GM12801 (cell line): ENCODE measurements around the gene CYP46A1.

Source experiments
- TF ChIP-seq, protein P1 (sequence below): IDR thresholded peaks from one replicate; pipeline ENCODE4 v1.5.1; 2011; ENCODE audit warnings: control low read depth; ENCODE audit not compliant: insufficient read length; ENCODE audit errors: extremely low read depth

Gene CYP46A1

GRCh38 chr14:99666533-99666932 is 17.6 kb upstream of the CYP46A1 start:
- TF ChIP-seq, protein P1, sequence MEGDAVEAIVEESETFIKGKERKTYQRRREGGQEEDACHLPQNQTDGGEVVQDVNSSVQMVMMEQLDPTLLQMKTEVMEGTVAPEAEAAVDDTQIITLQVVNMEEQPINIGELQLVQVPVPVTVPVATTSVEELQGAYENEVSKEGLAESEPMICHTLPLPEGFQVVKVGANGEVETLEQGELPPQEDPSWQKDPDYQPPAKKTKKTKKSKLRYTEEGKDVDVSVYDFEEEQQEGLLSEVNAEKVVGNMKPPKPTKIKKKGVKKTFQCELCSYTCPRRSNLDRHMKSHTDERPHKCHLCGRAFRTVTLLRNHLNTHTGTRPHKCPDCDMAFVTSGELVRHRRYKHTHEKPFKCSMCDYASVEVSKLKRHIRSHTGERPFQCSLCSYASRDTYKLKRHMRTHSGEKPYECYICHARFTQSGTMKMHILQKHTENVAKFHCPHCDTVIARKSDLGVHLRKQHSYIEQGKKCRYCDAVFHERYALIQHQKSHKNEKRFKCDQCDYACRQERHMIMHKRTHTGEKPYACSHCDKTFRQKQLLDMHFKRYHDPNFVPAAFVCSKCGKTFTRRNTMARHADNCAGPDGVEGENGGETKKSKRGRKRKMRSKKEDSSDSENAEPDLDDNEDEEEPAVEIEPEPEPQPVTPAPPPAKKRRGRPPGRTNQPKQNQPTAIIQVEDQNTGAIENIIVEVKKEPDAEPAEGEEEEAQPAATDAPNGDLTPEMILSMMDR = no peak

DNA sequence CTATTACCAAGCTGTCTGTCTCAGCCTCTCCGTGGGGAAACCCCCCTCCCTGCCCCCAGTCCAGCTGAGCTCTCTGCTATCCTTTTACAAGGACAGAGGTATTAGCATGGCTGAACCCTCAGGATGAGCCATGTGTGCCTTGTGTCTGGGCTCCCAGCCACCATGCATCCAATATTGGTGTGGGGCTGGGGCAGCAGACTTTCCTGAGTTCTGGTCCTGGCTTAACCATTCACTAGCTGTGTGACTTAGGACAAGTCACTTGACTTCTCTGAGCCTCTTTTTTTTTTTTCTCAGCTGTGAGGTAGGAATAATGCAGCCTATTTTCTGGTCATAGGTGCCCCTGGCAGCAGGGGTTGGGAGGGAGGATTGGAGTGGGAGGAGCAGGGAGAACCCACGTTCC is 17.1 kb upstream of the CYP46A1 start:
- TF ChIP-seq, protein P1 = no peak

- TF ChIP-seq, protein P1 = no peak
Observed at GRCh38 chr14:99667821-99668220, 16.3 kb upstream of the CYP46A1 start.

DNA sequence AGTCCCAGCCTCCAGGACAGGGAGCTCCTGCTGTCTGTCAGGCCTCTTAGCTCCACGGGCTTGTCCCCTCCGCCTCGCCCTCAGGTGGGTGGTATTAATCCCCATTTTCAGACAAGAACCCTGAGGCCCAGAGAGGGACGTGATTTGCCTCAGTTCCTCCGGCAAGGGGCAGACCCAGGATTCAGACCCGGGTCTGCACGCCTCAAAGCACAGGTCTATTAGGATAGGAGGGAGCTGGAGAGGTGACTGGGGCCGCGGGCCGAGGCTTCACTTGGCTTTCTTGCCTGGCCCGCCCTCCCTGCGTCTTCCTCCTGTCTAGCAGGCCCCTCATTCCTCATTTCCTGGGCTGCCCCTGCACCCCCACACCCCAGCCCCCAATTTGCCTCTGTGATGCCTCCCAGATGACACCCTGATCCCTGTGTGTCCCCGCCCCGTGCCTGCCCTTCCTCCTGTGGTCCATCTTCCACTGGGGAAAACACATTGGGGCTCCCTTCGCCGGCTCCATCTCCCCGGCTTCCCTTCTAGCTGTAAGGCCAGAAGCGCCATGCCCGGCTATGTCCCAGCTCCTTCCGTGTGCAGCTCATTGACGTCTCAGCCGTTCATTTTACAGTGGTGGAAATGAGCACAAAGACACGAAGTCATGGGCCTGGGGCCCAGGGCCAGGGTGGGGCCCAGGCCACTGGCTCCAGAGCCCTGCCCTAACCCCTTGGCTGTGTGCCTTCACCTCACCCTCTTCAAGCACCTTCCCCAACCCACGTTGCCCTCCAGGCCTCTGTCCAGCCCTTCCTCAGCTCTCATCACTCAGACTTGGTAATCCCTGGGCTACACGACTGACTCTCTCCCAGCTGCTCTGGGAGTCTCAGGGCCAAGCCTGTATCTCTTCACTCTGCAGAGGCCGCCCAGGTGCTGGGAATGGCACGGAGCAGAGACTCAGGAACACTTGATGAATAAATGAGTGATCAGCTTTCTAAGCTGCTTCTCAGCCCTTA is 15.5 kb upstream of the CYP46A1 start:
- TF ChIP-seq, protein P1 = no peak

GRCh38 chr14:99670361-99671234 is 13.5 kb upstream of the CYP46A1 start:
- TF ChIP-seq, protein P1 = no peak

DNA sequence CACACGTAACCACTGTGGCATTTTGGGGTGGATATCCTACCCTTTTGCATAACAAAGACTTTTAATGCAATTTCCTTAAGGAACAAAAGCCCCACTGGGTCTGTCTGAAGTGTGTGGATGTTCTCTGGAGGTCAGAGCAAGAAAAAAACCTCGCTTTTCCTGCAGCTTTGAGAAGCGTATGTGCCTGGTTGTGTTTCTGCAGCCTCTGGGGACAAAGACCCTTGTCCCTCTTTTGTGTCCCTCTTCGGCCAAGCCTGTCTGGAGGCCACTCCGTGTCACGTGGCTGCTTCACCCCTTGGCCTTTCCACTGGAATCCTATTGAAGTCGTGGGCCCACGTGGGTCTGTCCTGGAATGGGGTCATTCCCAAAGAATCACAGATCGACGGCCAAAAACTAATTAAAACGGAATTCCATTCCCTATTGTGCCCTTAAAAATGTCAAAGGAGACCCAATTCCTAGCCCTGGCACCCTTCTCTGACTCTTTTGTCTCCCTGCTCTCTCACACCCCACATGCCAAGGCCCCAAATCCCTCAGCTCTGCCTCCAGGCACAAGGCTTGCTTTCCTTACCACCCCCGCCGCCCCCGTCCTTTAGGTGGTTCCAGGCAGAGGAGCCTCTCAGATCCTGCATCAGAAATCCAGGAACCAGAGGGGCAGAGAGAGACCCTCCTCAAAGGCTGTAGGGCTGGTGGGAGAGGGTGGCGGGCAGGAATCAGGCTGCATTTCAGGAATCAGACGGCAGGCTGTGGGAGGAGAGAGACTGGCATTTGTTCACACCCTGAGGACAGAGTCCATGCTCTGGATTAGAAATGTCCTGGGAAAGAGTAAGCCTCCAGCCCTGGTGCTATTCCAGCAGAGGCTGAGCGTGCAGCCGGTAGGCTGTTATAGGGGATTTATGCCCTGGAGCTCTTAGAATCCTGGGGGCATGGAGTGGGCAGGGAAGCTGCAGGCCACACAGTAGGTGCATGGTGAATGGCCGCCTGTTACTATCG is 12.6 kb upstream of the CYP46A1 start:
- TF ChIP-seq, protein P1 = no peak
